ENCODE measurements around the gene TBL1XR1. TPM values are rescaled to one million over a fixed set of nuclear protein-coding genes. Genes with fewer than 3 reads are reported as not detected.
"Not testable (repeated sequence)": the region's sequence is repeated elsewhere in the genome, so short reads cannot be mapped to it uniquely, and the experiment has no call there.

Gene TBL1XR1
- total RNA-seq, 4 donors from 2014 or later: 56.0 to 90.8 (median 75.6) TPM

- H3K36me3 ChIP-seq: no peaks in the 10 kb centered on the region
- no peak overlapping the region for H3K4me3 ChIP-seq
- H3K9me3 ChIP-seq: no peaks in the 10 kb centered on the region
- no peak for DNase-seq (ENCODE audit: low spot score in 2 of 2)
- H3K4me1 ChIP-seq: peaks cover 41% of the 10 kb centered on the region
- WGBS: 27% methylated on average over 5 of the region's 5 CpGs
- no peaks in the 10 kb centered on the region for H3K27me3 ChIP-seq
- no peak for TF ChIP-seq POLR2AphosphoS5 (IDR thresholded peaks at IDR 0.05)
- peak overlapping the region; percentile 55 for H3K27ac ChIP-seq
These were observed 6.3 kb downstream of the TBL1XR1 start for GRCh38 chr3:177190756-177191681.

GRCh38 chr3:177190184-177190583 is 7.1 kb downstream of the TBL1XR1 start:
- 91% methylated on average over 5 of the region's 5 CpGs for WGBS
- H3K36me3 ChIP-seq; H3K4me3 ChIP-seq; DNase-seq (ENCODE audit: low spot score in 2 of 2); H3K27me3 ChIP-seq; H3K9me3 ChIP-seq: not testable (repeated sequence)
- Histone ChIP-seq H3K27ac (peak overlapping the region; percentile 55), H3K4me1 (peaks cover 47% of the 10 kb centered on the region)

- not testable (repeated sequence) for H3K27me3 ChIP-seq; DNase-seq (ENCODE audit: low spot score in 2 of 2); H3K4me3 ChIP-seq; H3K36me3 ChIP-seq; H3K27ac ChIP-seq; H3K9me3 ChIP-seq
- WGBS: 78% methylated on average over 4 of the region's 4 CpGs
- peaks cover 41% of the 10 kb centered on the region for H3K4me1 ChIP-seq
These were observed 9.0 kb downstream of the TBL1XR1 start for GRCh38 chr3:177188325-177188724.

GRCh38 chr3:177186306-177186705 is 11.0 kb downstream of the TBL1XR1 start:
- Histone ChIP-seq H3K27ac (no peak overlapping the region), H3K4me1 (peaks cover 50% of the 10 kb centered on the region), H3K9me3 (no peaks in the 10 kb centered on the region), H3K36me3 (no peaks in the 10 kb centered on the region), H3K4me3 (no peak overlapping the region), H3K27me3 (no peaks in the 10 kb centered on the region)
- TF ChIP-seq CTCF (IDR thresholded peaks at IDR 0.05) (no peak), POLR2AphosphoS5 (IDR thresholded peaks at IDR 0.05) (no peak), EP300 (IDR thresholded peaks at IDR 0.05) (no peak), POLR2A (IDR thresholded peaks at IDR 0.05) (no peak)
- WGBS: 86% methylated on average over 1 of the region's 1 CpG
- no peak for DNase-seq (ENCODE audit: low spot score in 2 of 2)

GRCh38 chr3:177185035-177185574 is 12.2 kb downstream of the TBL1XR1 start:
- Histone ChIP-seq H3K4me3 (no peak overlapping the region), H3K27ac (no peak overlapping the region), H3K36me3 (no peaks in the 10 kb centered on the region), H3K27me3 (no peaks in the 10 kb centered on the region), H3K4me1 (peaks cover 46% of the 10 kb centered on the region), H3K9me3 (no peaks in the 10 kb centered on the region)
- TF ChIP-seq POLR2AphosphoS5 (IDR thresholded peaks at IDR 0.05): no peak
- TF ChIP-seq EP300 (IDR thresholded peaks at IDR 0.05): no peak
- no peak for TF ChIP-seq CTCF (IDR thresholded peaks at IDR 0.05)
- TF ChIP-seq POLR2A (IDR thresholded peaks at IDR 0.05): no peak
- no peak for DNase-seq (ENCODE audit: low spot score in 2 of 2)
- WGBS: 79% methylated on average over 7 of the region's 7 CpGs

- not testable (repeated sequence) for H3K36me3 ChIP-seq; H3K4me3 ChIP-seq; H3K27me3 ChIP-seq; H3K9me3 ChIP-seq; DNase-seq (ENCODE audit: low spot score in 2 of 2); H3K27ac ChIP-seq
- 77% methylated on average over 3 of the region's 3 CpGs for WGBS
- peaks cover 46% of the 10 kb centered on the region for H3K4me1 ChIP-seq
These were observed 12.7 kb downstream of the TBL1XR1 start for GRCh38 chr3:177184602-177185001.

- Histone ChIP-seq H3K4me3 (no peak overlapping the region), H3K27me3 (no peaks in the 10 kb centered on the region), H3K36me3 (no peaks in the 10 kb centered on the region), H3K9me3 (no peaks in the 10 kb centered on the region), H3K4me1 (peaks cover 59% of the 10 kb centered on the region), H3K27ac (no peak overlapping the region)
- no peak for TF ChIP-seq EP300 (IDR thresholded peaks at IDR 0.05)
- no peak for DNase-seq (ENCODE audit: low spot score in 2 of 2)
- 55% methylated on average over 1 of the region's 1 CpG for WGBS
These were observed 14.9 kb downstream of the TBL1XR1 start for GRCh38 chr3:177182352-177182751.
